Smooth muscle cell (in vitro differentiated cells): ENCODE results near the gene COG4. TPM values are rescaled to one million over a fixed set of nuclear protein-coding genes. Genes with fewer than 3 reads are reported as not detected.
A peak's percentile ranks its signal among the peaks of the same experiment; 100 is the strongest.

Source experiments
- DNase-seq: peaks from one replicate; lab custom pipeline; 2025; ENCODE audit not compliant: unreplicated experiment; lab: John Stamatoyannopoulos, UW
- H2AFZ ChIP-seq: fragments of 200-600 bp; sonication (generic); 2 replicates; pipeline ENCODE4 v1.6.0; 2016; ENCODE audit warnings: antibody characterized with exemption, low read depth, mild to moderate bottlenecking
- H3F3A ChIP-seq: fragments of 200-600 bp; sonication (generic); 2 replicates; pipeline ENCODE4 v1.6.0; 2017; ENCODE audit warnings: antibody characterized with exemption, low read depth
- H3K27ac ChIP-seq: fragments of 200-600 bp; sonication (generic); 2 replicates; pipeline ENCODE4 v1.5.1; 2016; ENCODE audit warnings: low read depth, mild to moderate bottlenecking
- H3K27me3 ChIP-seq: fragments of 200-600 bp; sonication (generic); 2 replicates; pipeline ENCODE4 v1.6.1; 2016; ENCODE audit warnings: low read depth, mild to moderate bottlenecking
- H3K36me3 ChIP-seq: fragments of 200-600 bp; sonication (generic); 2 replicates; pipeline ENCODE4 v1.5.1; 2016; ENCODE audit warnings: low read depth
- H3K4me1 ChIP-seq: fragments of 200-600 bp; sonication (generic); 2 replicates; pipeline ENCODE4 v1.5.1; 2016; ENCODE audit warnings: low read depth
- H3K4me2 ChIP-seq: fragments of 200-600 bp; sonication (generic); 2 replicates; pipeline ENCODE4 v1.6.0; 2016; ENCODE audit warnings: mild to moderate bottlenecking
- H3K4me3 ChIP-seq: fragments of 200-600 bp; sonication (generic); 2 replicates; pipeline ENCODE4 v1.5.1; 2016; ENCODE audit warnings: mild to moderate bottlenecking
- H3K79me2 ChIP-seq: fragments of 200-600 bp; sonication (generic); 2 replicates; pipeline ENCODE4 v1.6.0; 2016; ENCODE audit warnings: low read depth, mild to moderate bottlenecking
- H3K9ac ChIP-seq: fragments of 200-600 bp; sonication (generic); 2 replicates; pipeline ENCODE4 v1.6.0; 2016; ENCODE audit warnings: low read depth
- H3K9me3 ChIP-seq: fragments of 200-600 bp; sonication (generic); replicated peaks from 2 replicates; pipeline ENCODE4 v1.5.1; 2016; ENCODE audit warnings: low read depth
- H4K20me1 ChIP-seq: fragments of 200-600 bp; sonication (generic); 2 replicates; pipeline ENCODE4 v1.6.0; 2016; ENCODE audit warnings: low read depth
- CTCF ChIP-seq: fragments of 200-600 bp; sonication (generic); IDR thresholded peaks from 2 replicates; pipeline ENCODE4 v1.5.1; 2017; ENCODE audit warnings: borderline replicate concordance, mild to moderate bottlenecking, antibody characterized with exemption; ENCODE audit not compliant: insufficient read depth, poor library complexity, severe bottlenecking
- WGBS: methylation state at CpG from one replicate; pipeline ENCODE4 v1.1.7; 2016; ENCODE audit warnings: low lambda C conversion rate; 5-methylcytosine and 5-hydroxymethylcytosine counted together
- polyA plus RNA-seq: library from polyadenylated mRNA; unstranded; fragments of >200 nt; fragmentation: Nextera tagmentation; extraction: Ambion mirVana; gene quantifications from 2 replicates; pipeline ENCODE4 v1.2.1, GENCODE V29; 2016
- total RNA-seq: library from RNA; depleted of rRNA; stranded (reverse); fragments of >200 nt; gene quantifications from 2 replicates; pipeline ENCODE4 v1.2.3, GENCODE V29; 2014

COG4 gene
- total and polyA plus RNA-seq, 2 experiments from 2014 or later, result 49.4 to 61.9 TPM

GRCh38 chr16:70448075-70448474, 75.3 kb downstream of the COG4 start:
- no peak overlapping the region for H3K4me3 ChIP-seq
- H4K20me1 ChIP-seq, result no peaks in the 10 kb centered on the region
- H3K36me3 ChIP-seq, result no peaks in the 10 kb centered on the region
- H3K9ac ChIP-seq, result no peak overlapping the region
- H3F3A ChIP-seq, result no peaks in the 10 kb centered on the region
- no peaks in the 10 kb centered on the region for H3K9me3 ChIP-seq
- no peaks in the 10 kb centered on the region for H3K27me3 ChIP-seq
- H3K79me2 ChIP-seq, result no peaks in the 10 kb centered on the region
- no peak overlapping the region for H2AFZ ChIP-seq
- H3K4me2 ChIP-seq, result no peak overlapping the region
- H3K4me1 ChIP-seq, result no peaks in the 10 kb centered on the region
- WGBS, result 85% methylated on average over 6 of the region's 6 CpGs
- no peak overlapping the region for H3K27ac ChIP-seq
- no peak for TF ChIP-seq CTCF
- DNase-seq, result no peak

- no peaks in the 10 kb centered on the region for H3K79me2 ChIP-seq
- no peaks in the 10 kb centered on the region for H3K36me3 ChIP-seq
- no peaks in the 10 kb centered on the region for H3K9me3 ChIP-seq
- no peak overlapping the region for H3K9ac ChIP-seq
- WGBS, result 61% methylated on average over 4 of the region's 4 CpGs
- peak overlapping the region; percentile 58 for H3K27ac ChIP-seq
- H3K4me1 ChIP-seq, result peaks cover 6% of the 10 kb centered on the region
- H3K4me2 ChIP-seq, result no peak overlapping the region
- DNase-seq, result no peak
- no peak overlapping the region for H3K4me3 ChIP-seq
- no peaks in the 10 kb centered on the region for H4K20me1 ChIP-seq
- no peak for TF ChIP-seq CTCF
- no peaks in the 10 kb centered on the region for H3F3A ChIP-seq
- peak overlapping the region; percentile 35 for H2AFZ ChIP-seq
- H3K27me3 ChIP-seq, result no peaks in the 10 kb centered on the region
Observed at GRCh38 chr16:70444249-70445063, 78.9 kb downstream of the COG4 start.

- H3K27ac ChIP-seq, result no peak overlapping the region
- H3K79me2 ChIP-seq, result peaks cover 5% of the 10 kb centered on the region
- H3K9ac ChIP-seq, result no peak overlapping the region
- no peak overlapping the region for H3K4me2 ChIP-seq
- 91% methylated on average over 7 of the region's 7 CpGs for WGBS
- DNase-seq, result no peak
- H3K36me3 ChIP-seq, result no peaks in the 10 kb centered on the region
- no peaks in the 10 kb centered on the region for H3K27me3 ChIP-seq
- no peak overlapping the region for H2AFZ ChIP-seq
- H3K4me1 ChIP-seq, result peaks cover 9% of the 10 kb centered on the region
- H3K4me3 ChIP-seq, result no peak overlapping the region
- no peaks in the 10 kb centered on the region for H3K9me3 ChIP-seq
- peaks cover 7% of the 10 kb centered on the region for H3F3A ChIP-seq
- no peak for TF ChIP-seq CTCF
- no peaks in the 10 kb centered on the region for H4K20me1 ChIP-seq
Observed at GRCh38 chr16:70442344-70442743, 81.0 kb downstream of the COG4 start.
